SW480 (cell line): ENCODE data around the gene SFXN2.
"Not testable (repeated sequence)": the region's sequence is repeated elsewhere in the genome, so short reads cannot be mapped to it uniquely, and the experiment has no call there.

Experiments
- DNase-seq: peaks from one replicate; pipeline ENCODE4 v3.0.0-alpha.2; 2016; ENCODE audit warnings: low spot score

SFXN2 gene

GRCh38 chr10:102753718-102754117, 39.3 kb downstream of the SFXN2 start:
- no peak for DNase-seq

- no peak for DNase-seq
Observed at GRCh38 chr10:102757323-102757722, 42.9 kb downstream of the SFXN2 start.

GRCh38 chr10:102758240-102758932, 44.0 kb downstream of the SFXN2 start:
- DNase-seq = peak; percentile 58

GRCh38 chr10:102758933-102759262, 44.5 kb downstream of the SFXN2 start:
- DNase-seq = not testable (repeated sequence)

- DNase-seq = no peak
Observed at GRCh38 chr10:102759497-102760210, 45.2 kb downstream of the SFXN2 start.

GRCh38 chr10:102761981-102762380, 47.5 kb downstream of the SFXN2 start:
- no peak for DNase-seq

- DNase-seq = no peak
Observed at GRCh38 chr10:102762401-102763015, 48.1 kb downstream of the SFXN2 start.

GRCh38 chr10:102763037-102763607, 48.7 kb downstream of the SFXN2 start:
- no peak for DNase-seq

GRCh38 chr10:102764470-102765161, 50.2 kb downstream of the SFXN2 start:
- DNase-seq = no peak

- DNase-seq = no peak
Observed at GRCh38 chr10:102765336-102765735, 50.9 kb downstream of the SFXN2 start.

GRCh38 chr10:102767428-102768160, 53.2 kb downstream of the SFXN2 start:
- no peak for DNase-seq

- no peak for DNase-seq
Observed at GRCh38 chr10:102769375-102770107, 55.1 kb downstream of the SFXN2 start.

- DNase-seq = no peak
Observed at GRCh38 chr10:102770108-102770482, 55.7 kb downstream of the SFXN2 start.

GRCh38 chr10:102770792-102771191, 56.4 kb downstream of the SFXN2 start:
- no peak for DNase-seq

- no peak for DNase-seq
Observed at GRCh38 chr10:102773320-102773719, 58.9 kb downstream of the SFXN2 start.

GRCh38 chr10:102773986-102774385, 59.5 kb downstream of the SFXN2 start:
- no peak for DNase-seq

GRCh38 chr10:102775201-102775934, 60.9 kb downstream of the SFXN2 start:
- DNase-seq = no peak

GRCh38 chr10:102775935-102776669, 61.7 kb downstream of the SFXN2 start:
- DNase-seq = no peak

- peak; percentile 87 for DNase-seq
Observed at GRCh38 chr10:102776779-102777456, 62.5 kb downstream of the SFXN2 start.
